B cell (primary cell): ENCODE data around the gene BSG. TPM values are rescaled to one million over a fixed set of nuclear protein-coding genes. Genes with fewer than 3 reads are reported as not detected.

Experiments
- ATAC-seq: fragments of 200-7000 bp; cut with Tn5 transposase; one replicate; pipeline ENCODE4 v1.10.0; 2021; ENCODE audit warnings: low read depth, mild to moderate bottlenecking, moderate number of reproducible peaks, moderate library complexity
- CTCF ChIA-PET: fragments of 350-600 bp; sonication (Branson Sonifier 250); formaldehyde crosslinking; loops from one replicate; lab custom pipeline; 2021; ENCODE audit warnings: antibody characterized with exemption, inconsistent platforms; lab: Charles Lee
- POLR2A ChIA-PET: fragments of 350-600 bp; sonication (Branson Sonifier 250); formaldehyde crosslinking; loops from one replicate; lab custom pipeline; 2021; ENCODE audit warnings: antibody characterized with exemption; lab: Charles Lee
- DNase-seq: peaks from one replicate; pipeline ENCODE4 v3.0.0; 2013
- H2AFZ ChIP-seq: 2 replicates; pipeline ENCODE4 v1.6.1; 2012; ENCODE audit warnings: mild to moderate bottlenecking, low read depth, low read length; ENCODE audit not compliant: insufficient read depth, poor library complexity, severe bottlenecking
- H3K27ac ChIP-seq, 2 donors: 1 replicate in 1 of 2; 2 replicates in 1 of 2; pipeline ENCODE4 v1.5.1; 2012 to 2013; ENCODE audit warnings: low read length in 2 of 2, mild to moderate bottlenecking in 2 of 2, moderate library complexity in 1 of 2
- H3K27me3 ChIP-seq, 4 experiments: fragments of 200-600 bp in 1 of 4; sonication (generic) in 1 of 4; replicated peaks in 1 of 4; 1 replicate in 2 of 4; 2 replicates in 2 of 4; pipeline versions ENCODE4 v1.6.1 to v1.7.0; 2013 to 2016; ENCODE audit warnings: low read length in 3 of 4, mild to moderate bottlenecking in 2 of 4, mixed read lengths in 1 of 4, moderate library complexity in 1 of 4; ENCODE audit not compliant: insufficient read depth in 4 of 4, control insufficient read depth in 3 of 4; ENCODE audit errors: control extremely low read depth in 1 of 4
- H3K36me3 ChIP-seq, 2 experiments: replicated peaks in 1 of 2; 1 replicate in 1 of 2; 2 replicates in 1 of 2; pipeline versions ENCODE4 v1.6.1 to v1.7.1; 2013; ENCODE audit warnings: low read length in 1 of 2; ENCODE audit not compliant: insufficient read depth in 2 of 2, control insufficient read depth in 1 of 2; ENCODE audit errors: control extremely low read depth in 1 of 2, extremely low read depth in 1 of 2
- H3K4me1 ChIP-seq, 2 donors: fragments of 200-600 bp in 1 of 2; sonication (generic) in 1 of 2; 1 replicate in 1 of 2; 2 replicates in 1 of 2; pipeline versions ENCODE4 v1.5.1 to v1.6.1; 2013 to 2017; ENCODE audit warnings: low read length in 2 of 2; ENCODE audit not compliant: control insufficient read depth in 2 of 2, insufficient read depth in 2 of 2
- H3K4me2 ChIP-seq: replicated peaks from 2 replicates; pipeline ENCODE3; 2012; ENCODE audit warnings: mild to moderate bottlenecking, low read depth, low read length; ENCODE audit not compliant: poor library complexity, severe bottlenecking
- H3K4me3 ChIP-seq, 5 experiments: fragments of 200-600 bp in 1 of 5; sonication (generic) in 1 of 5; 1 replicate in 3 of 5; 2 replicates in 2 of 5; pipeline versions ENCODE4 v1.5.1 to v1.7.0; 2011 to 2016; ENCODE audit warnings: low read length in 4 of 5, mild to moderate bottlenecking in 4 of 5, low read depth in 2 of 5, control low read depth in 1 of 5, moderate library complexity in 1 of 5; ENCODE audit not compliant: insufficient read depth in 1 of 5; ENCODE audit errors: control extremely low read depth in 1 of 5, extremely low read depth in 1 of 5
- H3K79me2 ChIP-seq: fragments of 200-600 bp; sonication (generic); one replicate; pipeline ENCODE4 v1.6.0; 2016; ENCODE audit warnings: low read length; ENCODE audit not compliant: control insufficient read depth, insufficient read depth
- H3K9ac ChIP-seq: fragments of 200-600 bp; sonication (generic); 2 replicates; pipeline ENCODE4 v1.6.1; 2017; ENCODE audit warnings: mild to moderate bottlenecking, low read length, moderate library complexity
- H3K9me3 ChIP-seq, 3 donors: one replicate each; pipeline versions ENCODE4 v1.6.1 to v1.7.1; 2013; ENCODE audit warnings: low read length in 2 of 3; ENCODE audit not compliant: control insufficient read depth in 2 of 3, insufficient read depth in 1 of 3; ENCODE audit errors: control extremely low read depth in 1 of 3
- H4K20me1 ChIP-seq: 2 replicates; pipeline ENCODE4 v1.6.0; 2012; ENCODE audit warnings: mild to moderate bottlenecking, low read length; ENCODE audit not compliant: insufficient read depth, control insufficient read depth, poor library complexity, severe bottlenecking
- H3K27ac Mint-ChIP-seq: one replicate; pipeline ENCODE4 v1.8.0; 2021; ENCODE audit warnings: mixed read lengths
- H3K27me3 Mint-ChIP-seq: one replicate; pipeline ENCODE4 v1.8.0; 2021; ENCODE audit warnings: mixed read lengths
- H3K4me1 Mint-ChIP-seq: one replicate; pipeline ENCODE4 v1.8.0; 2021; ENCODE audit warnings: mixed read lengths
- H3K4me3 Mint-ChIP-seq: one replicate; pipeline ENCODE4 v1.8.0; 2021; ENCODE audit warnings: mixed read lengths
- H3K9me3 Mint-ChIP-seq: one replicate; pipeline ENCODE4 v1.8.0; 2022; ENCODE audit warnings: mixed read lengths; ENCODE audit not compliant: insufficient read depth
- CTCF ChIP-seq: fragments of 200-600 bp; IDR thresholded peaks from one replicate; pipeline ENCODE4 v1.8.0; 2022; ENCODE audit warnings: antibody characterized with exemption, mild to moderate bottlenecking
- EZH2 ChIP-seq: IDR thresholded peaks from 2 replicates; pipeline ENCODE4 v1.6.1; 2012; ENCODE audit warnings: borderline replicate concordance, low read depth, mild to moderate bottlenecking, moderate library complexity, low read length; ENCODE audit not compliant: insufficient read depth, poor library complexity, severe bottlenecking
- WGBS: methylation state at CpG from one replicate; pipeline ENCODE4 v1.1.5; 2013; ENCODE audit warnings: missing lambda C conversion rate; ENCODE audit not compliant: insufficient coverage; 5-methylcytosine and 5-hydroxymethylcytosine counted together
- intact Hi-C: fragments of 100-400 bp; cut with micrococcal nuclease; formaldehyde crosslinking; loops from one replicate; pipeline ENCODE4 v1.10.0; 2022
- polyA plus RNA-seq: library from polyadenylated mRNA; depleted of rRNA; stranded (reverse); fragments of >200 nt; gene quantifications from 2 replicates; pipeline ENCODE4 v1.2.3, GENCODE V29; 2012
- total RNA-seq, 2 donors: library from RNA; stranded (reverse); fragments of 120-200 nt in 1 of 2; gene quantifications; 1 replicate in 1 of 2; 2 replicates in 1 of 2; pipeline versions ENCODE4 v1.2.3 to v1.2.4, GENCODE V29; 2013 to 2022

Gene BSG
- total and polyA plus RNA-seq, 2 donors (not counting 1 experiment from before 2014, with no cell fraction given): 82.1 to 131 TPM

GRCh38 chr19:566403-566802 lies 6.0 kb upstream of the BSG start:
- H3K4me2 ChIP-seq: no peak overlapping the region
- POLR2A ChIA-PET: no interaction called here

DNA sequence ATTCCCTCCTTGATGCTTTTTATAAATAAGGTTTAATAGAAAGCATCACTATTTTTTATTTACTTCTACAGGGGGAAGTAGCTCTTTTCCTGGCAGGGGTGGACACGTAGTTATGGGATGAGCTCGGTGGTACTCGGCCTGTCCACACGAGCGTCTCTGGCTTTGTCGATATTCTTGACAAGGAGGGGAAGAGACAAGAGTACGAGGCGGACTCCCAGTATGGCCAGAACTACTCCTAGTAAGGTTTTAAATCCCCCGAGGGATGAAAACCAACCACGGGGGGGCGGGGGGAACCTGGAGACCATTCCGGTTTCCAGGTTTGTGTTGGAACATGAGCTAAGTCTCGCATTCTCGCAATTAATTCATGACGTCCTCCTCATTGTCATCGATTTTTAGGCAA lies 5.6 kb upstream of the BSG start:
- Histone ChIP-seq H3K36me3 (no peaks in the 10 kb centered on the region), H3K9ac (no peak overlapping the region), H3K9me3 (peaks cover 0 to 2% (median 0%) of the 10 kb centered on the region in 3 donors), H3K27ac (no peak overlapping the region), H2AFZ (no peak overlapping the region), H3K4me3 (peak overlapping the region in 1 of 5 experiments; percentile 52), H3K79me2 (no peaks in the 10 kb centered on the region), H3K27me3 (no peaks in the 10 kb centered on the region), H4K20me1 (no peaks in the 10 kb centered on the region), H3K4me1 (peaks cover 0 to 9% of the 10 kb centered on the region in 2 donors), H3K4me2 (no peak overlapping the region)
- 90% methylated on average over 14 of the region's 16 CpGs for WGBS
- Mint-ChIP-seq H3K27ac (no peak overlapping the region), H3K4me1 (peaks cover 9% of the 10 kb centered on the region), H3K4me3 (no peak overlapping the region), H3K9me3 (no peaks in the 10 kb centered on the region), H3K27me3 (no peaks in the 10 kb centered on the region)
- DNase-seq (no peak), ATAC-seq (no peak)
- ChIA-PET POLR2A (no interaction called here), CTCF (interaction anchor here (1.0 to 1.6 kb wide), 2 partner anchors 56 to 96 kb away, joined by 3 read pairs; partner anchors contain the start of gene RNF126)
- TF ChIP-seq EZH2: no peak
- TF ChIP-seq CTCF: no peak
- intact Hi-C loops: no loop called here

More at GRCh38 chr19:566403-566802, 6.0 kb upstream of the BSG start:
- ATAC-seq (no peak), DNase-seq (no peak)
- Histone ChIP-seq H3K4me1 (peaks cover 0 to 6% of the 10 kb centered on the region in 2 donors), H3K36me3 (no peaks in the 10 kb centered on the region), H3K9me3 (peaks cover 0 to 2% (median 0%) of the 10 kb centered on the region in 3 donors), H3K27me3 (no peaks in the 10 kb centered on the region), H3K9ac (no peak overlapping the region), H3K79me2 (no peaks in the 10 kb centered on the region), H3K4me3 (peak overlapping the region in 1 of 5 experiments; percentile 52), H3K27ac (no peak overlapping the region), H2AFZ (no peak overlapping the region), H4K20me1 (no peaks in the 10 kb centered on the region)
- Mint-ChIP-seq H3K27me3 (no peaks in the 10 kb centered on the region), H3K4me3 (no peak overlapping the region), H3K27ac (no peak overlapping the region), H3K9me3 (no peaks in the 10 kb centered on the region), H3K4me1 (peaks cover 9% of the 10 kb centered on the region)
- intact Hi-C loops: no loop called here
- WGBS: 93% methylated on average over 17 of the region's 19 CpGs
- CTCF ChIA-PET: no interaction called here
- no peak for TF ChIP-seq CTCF
- no peak for TF ChIP-seq EZH2
